Measurements from ENCODE around the gene VHLL. TPM values are rescaled to one million over a fixed set of nuclear protein-coding genes. Genes with fewer than 3 reads are reported as not detected.

Gene VHLL
- total and polyA plus RNA-seq, 2 of the 13 experiments (the other 11 are each of a cell fraction or from before 2014, with no cell fraction given), result 0.24 TPM; not detected in 1

GRCh38 chr1:156291226-156292061 lies 7.7 kb downstream of the VHLL start (continued):
- no peak for TF ChIP-seq ZBTB14 (CRISPR knock-in tag; IDR thresholded peaks at IDR 0.05)
- TF ChIP-seq MIER3 (CRISPR knock-in tag; IDR thresholded peaks at IDR 0.05; ENCODE audit: borderline replicate concordance), result peak; percentile 45; the same call in 1 of the 2 replicates
- 0 out of 2 replicates have a peak, but pooled peaks have one; percentile 63 for TF ChIP-seq ZNF337 (CRISPR knock-in tag; IDR thresholded peaks at IDR 0.05; ENCODE audit: borderline replicate concordance, low read depth)
- TF ChIP-seq ZNF781 (CRISPR knock-in tag; IDR thresholded peaks at IDR 0.05; ENCODE audit: borderline replicate concordance, not compliant biosample characterization), result peak; percentile 78
- TF ChIP-seq ZNF597 (CRISPR knock-in tag; IDR thresholded peaks at IDR 0.05), result no peak
- TF ChIP-seq ZSCAN21 (CRISPR knock-in tag; IDR thresholded peaks at IDR 0.05; ENCODE audit: borderline replicate concordance), result peak; percentile 79; the same call in 1 of the 2 replicates
- no peak for TF ChIP-seq CSRNP2 (CRISPR knock-in tag; conservative IDR thresholded peaks at IDR 0.05; ENCODE audit: low read depth)
- TF ChIP-seq MAFK (conservative IDR thresholded peaks at IDR 0.05 in 1 of 2, IDR thresholded peaks at IDR 0.05 in 1 of 2; ENCODE audit: low read length in 2 of 2), result 0 out of 4 replicates have a peak, but pooled peaks of 1 of the 2 experiments have one; percentile 0
- no peak for TF ChIP-seq ELF1 (CRISPR knock-in tag; IDR thresholded peaks at IDR 0.05)
- no peak for TF ChIP-seq ZNF639 (CRISPR knock-in tag; conservative IDR thresholded peaks at IDR 0.05)
- TF ChIP-seq CREB1 (IDR thresholded peaks at IDR 0.05), result peak; percentile 38; the same call in 1 of the 2 replicates
- no peak for TF ChIP-seq CREB1 (CRISPR knock-in tag; IDR thresholded peaks at IDR 0.05)
- no peak for TF ChIP-seq RFXANK (CRISPR knock-in tag; IDR thresholded peaks at IDR 0.05)
- peak; percentile 65; the same call in 1 of the 2 replicates for TF ChIP-seq PATZ1 (CRISPR knock-in tag; IDR thresholded peaks at IDR 0.05)
- peak; percentile 82; the same call in 1 of the 2 replicates for TF ChIP-seq ZNF281 (CRISPR knock-in tag; IDR thresholded peaks at IDR 0.05; ENCODE audit: borderline replicate concordance)
- TF ChIP-seq BRF2 (CRISPR knock-in tag; IDR thresholded peaks at IDR 0.05), result no peak; the same call in 1 of the 2 replicates
